Heart right ventricle (tissue), 16 donors: ENCODE measurements around the gene RNF19B. TPM values are rescaled to one million over a fixed set of nuclear protein-coding genes. Genes with fewer than 3 reads are reported as not detected.

ENCODE experiments used
- ATAC-seq, 8 donors: fragments of 200-7000 bp; cut with Tn5 transposase; one replicate each; pipeline ENCODE4 v1.9.1; 2020; ENCODE audit warnings: mild to moderate bottlenecking in 8 of 8, moderate library complexity in 8 of 8, moderate number of reproducible peaks in 1 of 8
- DNase-seq, 2 donors: peaks; one replicate each; pipeline ENCODE4 v3.0.0-alpha.2; 2020
- H3K27ac ChIP-seq, 10 donors: fragments of 200-600 bp; sonication (generic) in 2 of 10; one replicate each; pipeline versions ENCODE4 v1.5.0 to v1.8.0; 2020 to 2022; ENCODE audit warnings: mild to moderate bottlenecking in 3 of 10
- H3K27me3 ChIP-seq, 7 donors: fragments of 200-600 bp; one replicate each; pipeline ENCODE4 v1.8.0; 2021 to 2022; ENCODE audit warnings: mild to moderate bottlenecking in 2 of 7
- H3K36me3 ChIP-seq, 9 donors: fragments of 200-600 bp; sonication (generic) in 1 of 9; one replicate each; pipeline versions ENCODE4 v1.5.0 to v1.8.0; 2020 to 2022; ENCODE audit warnings: mild to moderate bottlenecking in 2 of 9
- H3K4me1 ChIP-seq, 9 donors: fragments of 200-600 bp; sonication (generic) in 1 of 9; one replicate each; pipeline versions ENCODE4 v1.5.0 to v1.8.0; 2020 to 2022; ENCODE audit warnings: mild to moderate bottlenecking in 4 of 9
- H3K4me3 ChIP-seq, 10 donors: fragments of 200-600 bp; sonication (generic) in 2 of 10; one replicate each; pipeline versions ENCODE4 v1.5.0 to v1.8.0; 2020 to 2022; ENCODE audit warnings: mild to moderate bottlenecking in 7 of 10, moderate library complexity in 2 of 10
- H3K9me3 ChIP-seq, 11 donors: fragments of 200-600 bp in 10 of 11; sonication (generic) in 2 of 11; one replicate each; pipeline versions ENCODE4 v1.5.0 to v1.8.0; 2013 to 2022; ENCODE audit warnings: mild to moderate bottlenecking in 2 of 11, control low read depth in 1 of 11, moderate library complexity in 1 of 11
- CTCF ChIP-seq, 9 donors: fragments of 200-600 bp; sonication (generic) in 2 of 9; IDR thresholded peaks; one replicate each; pipeline versions ENCODE4 v1.5.0 to v1.8.0; 2021 to 2022; ENCODE audit warnings: antibody characterized with exemption in 9 of 9, mild to moderate bottlenecking in 5 of 9, moderate library complexity in 1 of 9
- WGBS, 2 donors: extraction: QIAGEN DNeasy Blood & Tissue Kit; methylation state at CpG; one replicate each; pipeline ENCODE4 v1.1.7; 2013; ENCODE audit warnings: inconsistent platforms in 1 of 2; 5-methylcytosine and 5-hydroxymethylcytosine counted together
- intact Hi-C, 10 donors: fragments of 100-400 bp; cut with DNase I; formaldehyde crosslinking; loops; one replicate each; pipeline versions ENCODE4 v1.11.1 to v1.14.2; 2022
- polyA plus RNA-seq, 2 donors: library from polyadenylated mRNA; stranded (reverse); fragments of 200-250 nt; gene quantifications; one replicate each; pipeline ENCODE4 v1.2.3, GENCODE V29; 2013
- total RNA-seq, 10 donors: library from RNA; stranded (reverse); fragmentation: NEBNext Ultra II Directional in 3 of 10; extraction: Animal tissue kit (Norgen Biotek cat#: 25700) in 3 of 10; gene quantifications; one replicate each; pipeline versions ENCODE4 v1.2.1 to v1.2.4, GENCODE V29; 2021 to 2023
- donor health status: Arrhythmogenic right ventricular cardiomyopathy.
- donor health status: ischemic (EF 13 %, LVEDD 7.1; RV severe dilation, severe dysfunction).
- donor health status: healthy with polysubstance abuse.
- donor health status: DM: no; HTN: yes; CAD: no.
- donor health status: DM: no; HTN: no; CAD: no.
- donor health status: ischemic (EF 25% LVEDD 6.9; RV normal size, moderate dysfunction).
- donor health status: ischemic (EF 25% LVEDD 5.7; RV mildly dilated, moderate dysfunction).
- donor health status: healthy.
- donor health status: DM: yes; HTN: yes; CAD: no.
- donor health status: Ischemic cardiomyopathy.
- donor health status: ischemic (EF 35%, LVEDD 5.7; RV mildly dilated, moderate dysfunction).
- donor health status: nonischemic (EF 11% LVEDD 7.7; RV severe dilation, severe dysfunction).
- donor health status: DM: yes; HTN: yes; CAD: no.
- donor health status: PGD.
- donor health status: ischemic (EF 29% LVEDD 5.4; RV normal size, mild dysfunction).
- donor health status: nonischemic (EF 23%, LVEDD 6.1; RV moderate dilation, normal function).

RNF19B gene
- total and polyA plus RNA-seq, 12 donors: 1.1 to 36.9 (median 13.2) TPM

DNA sequence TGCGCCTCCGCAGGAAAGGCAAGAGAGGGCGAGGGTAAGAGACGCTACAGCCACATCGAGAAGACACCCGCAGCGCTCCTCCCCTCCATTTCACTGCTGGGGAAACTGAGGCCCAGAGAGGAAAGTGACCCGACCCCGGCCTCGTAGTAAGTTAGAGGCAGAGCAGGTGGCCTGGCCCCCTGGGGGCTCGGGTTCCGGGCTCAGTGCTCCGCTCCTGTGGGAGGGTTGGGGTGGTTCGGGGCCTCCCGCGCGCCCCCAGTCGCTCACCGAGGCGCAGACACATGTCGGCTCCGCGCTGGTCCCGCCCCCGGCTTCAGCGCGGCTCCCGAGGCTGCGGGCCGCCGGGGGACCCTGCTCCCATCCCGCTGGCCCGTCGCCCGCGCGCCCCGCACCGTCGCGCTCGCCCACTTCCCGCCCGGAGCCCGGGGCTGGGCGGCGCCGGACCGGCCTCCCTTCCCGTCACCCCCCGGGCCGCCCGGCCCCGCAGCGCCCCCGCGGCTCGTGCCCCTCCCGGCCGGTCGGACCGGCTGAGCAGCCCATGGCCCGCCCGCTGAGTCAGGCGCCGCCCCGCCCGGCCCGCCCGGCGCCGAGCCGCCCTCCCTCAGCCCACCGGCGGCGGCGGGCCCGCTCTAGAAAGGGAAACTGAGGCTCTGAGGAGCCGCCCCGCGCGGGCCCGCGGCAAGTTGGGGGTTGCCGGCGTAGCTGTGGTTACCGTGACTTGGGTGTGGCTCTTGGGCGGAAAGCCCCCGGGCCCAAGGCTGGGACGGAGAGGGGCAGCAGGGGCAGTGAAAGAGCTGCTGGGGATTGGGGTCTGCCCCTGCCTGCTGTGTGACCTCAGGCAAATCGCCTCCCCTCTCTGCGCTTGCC lies 63.4 kb downstream of the RNF19B start, which contains the start of gene TMEM54:
TSS of gene TMEM54 (minus strand) at position 434 of the 867 bp plus-strand sequence. CDS start at position 283, 151 bp downstream.
- Histone ChIP-seq H3K36me3 (no peaks in the 10 kb centered on the region), H3K9me3 (no peaks in the 10 kb centered on the region), H3K27me3 (peaks cover 0 to 38% (median 3%) of the 10 kb centered on the region in 7 donors), H3K27ac (peak within 1 kb of the TSS in 4 of 10 donors; percentile 26 to 50 (median 42)), H3K4me3 (peak within 1 kb of the TSS; percentile 39 to 65 (median 58)), H3K4me1 (peaks cover 0 to 16% (median 8%) of the 10 kb centered on the region in 9 donors)
- peak; percentile 48 to 94 (median 80) for ATAC-seq
- WGBS, 2 donors: 1 to 2% methylated on average over 71 to 91 of the region's 92 CpGs
- DNase-seq: peak; percentile 38 to 62
- intact Hi-C loops: no loop called here
- no peak for TF ChIP-seq CTCF (IDR thresholded peaks at IDR 0.05)

DNA sequence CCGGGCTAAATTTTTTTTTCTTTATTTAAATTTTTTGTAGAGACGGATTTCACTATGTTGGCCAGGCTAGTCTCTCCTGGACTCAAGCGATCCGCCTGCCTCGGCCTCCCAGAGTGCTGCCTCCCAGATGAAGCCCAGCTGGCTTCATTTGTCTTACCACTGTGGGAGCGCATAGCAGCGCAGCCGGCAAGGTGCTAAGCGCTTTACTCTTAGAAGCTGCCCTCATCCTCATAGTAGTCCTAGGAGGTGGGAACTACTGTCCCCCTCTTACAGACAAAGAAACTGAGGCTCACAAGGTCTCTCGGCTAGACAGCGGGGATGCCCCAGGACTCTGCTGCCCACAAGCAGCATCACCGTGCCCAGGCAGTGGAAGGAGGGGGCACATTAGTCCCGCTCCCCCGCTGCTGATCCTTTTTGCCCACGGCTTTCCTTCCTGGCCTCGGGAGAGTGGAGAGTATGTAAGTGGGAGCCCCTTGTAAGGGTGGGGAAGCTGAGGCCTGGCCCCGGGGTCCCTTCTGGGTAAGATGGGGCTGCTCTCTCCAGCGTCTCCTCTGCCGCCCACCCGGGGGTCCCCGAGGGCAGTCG lies 64.1 kb downstream of the RNF19B start:
- WGBS, 2 donors: 20 to 23% methylated on average over 22 of the region's 22 CpGs

GRCh38 chr1:32899586-32900296 lies 64.9 kb downstream of the RNF19B start:
- no peaks in the 10 kb centered on the region for H3K36me3 ChIP-seq
- DNase-seq (peak in 1 of 2 donors; percentile 45), ATAC-seq (peak in 1 of 8 donors; percentile 13)
- H3K4me1 ChIP-seq: peaks cover 0 to 16% (median 8%) of the 10 kb centered on the region in 9 donors
- TF ChIP-seq CTCF (IDR thresholded peaks at IDR 0.05): no peak
- no peak overlapping the region for H3K27ac ChIP-seq
- no peaks in the 10 kb centered on the region for H3K9me3 ChIP-seq
- H3K27me3 ChIP-seq: peaks cover 0 to 42% (median 6%) of the 10 kb centered on the region in 7 donors
- intact Hi-C loops: no loop called here
- WGBS, 2 donors: 68 to 77% methylated on average over 7 of the region's 7 CpGs
- H3K4me3 ChIP-seq: no peak overlapping the region

More for the DNA sequence above, 64.1 kb downstream of the RNF19B start:
- Histone ChIP-seq H3K9me3 (no peaks in the 10 kb centered on the region), H3K4me3 (peak overlapping the region; percentile 39 to 65 (median 58)), H3K27me3 (peaks cover 0 to 38% (median 3%) of the 10 kb centered on the region in 7 donors), H3K27ac (peak overlapping the region in 2 of 10 donors; percentile 26 to 39), H3K4me1 (peaks cover 0 to 16% (median 8%) of the 10 kb centered on the region in 9 donors), H3K36me3 (no peaks in the 10 kb centered on the region)
- peak in 2 of 8 donors; percentile 19 to 20 for ATAC-seq
- intact Hi-C loops: no loop called here
- TF ChIP-seq CTCF (IDR thresholded peaks at IDR 0.05): no peak
- DNase-seq: no peak

DNA sequence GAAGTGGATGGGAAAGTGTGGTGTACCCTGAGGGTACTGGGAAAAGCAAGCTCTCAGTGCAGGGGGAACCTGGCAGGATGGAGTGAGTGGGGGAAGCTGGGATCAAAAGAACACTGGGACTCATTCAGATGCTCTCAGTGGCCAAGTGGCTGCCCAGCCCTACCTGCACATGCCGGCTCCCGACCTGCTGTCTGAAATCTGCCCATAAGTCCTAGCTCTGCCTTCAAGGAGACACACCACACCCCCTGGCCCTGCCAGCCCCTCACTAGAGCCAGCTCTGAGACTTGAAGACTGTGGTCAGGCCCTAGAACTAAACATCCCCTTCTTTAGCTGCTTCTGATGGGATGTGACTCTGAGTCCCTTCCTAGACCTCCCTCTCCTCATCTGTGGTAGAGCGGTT lies 65.7 kb downstream of the RNF19B start:
- H3K4me3 ChIP-seq: no peak overlapping the region
- peaks cover 0 to 47% (median 5%) of the 10 kb centered on the region in 7 donors for H3K27me3 ChIP-seq
- no peak for ATAC-seq
- intact Hi-C loops: no loop called here
- DNase-seq: no peak
- H3K27ac ChIP-seq: no peak overlapping the region
- H3K9me3 ChIP-seq: no peaks in the 10 kb centered on the region
- WGBS, 2 donors: 91 to 98% methylated on average over 3 of the region's 3 CpGs
- no peaks in the 10 kb centered on the region for H3K36me3 ChIP-seq
- TF ChIP-seq CTCF (IDR thresholded peaks at IDR 0.05): no peak
- peaks cover 0 to 17% (median 8%) of the 10 kb centered on the region in 9 donors for H3K4me1 ChIP-seq
